GM12878 (cell line): Measurements from ENCODE around the gene NCAPD3. TPM values are rescaled to one million over a fixed set of nuclear protein-coding genes. Genes with fewer than 3 reads are reported as not detected.

Experiments
- ATAC-seq: fragments of 200-7000 bp; cut with Tn5 transposase; 3 replicates; pipeline ENCODE4 v1.9.1; 2020; ENCODE audit warnings: mild to moderate bottlenecking, moderate library complexity
- BruUV-seq: library from RNA; stranded (reverse); fragments of 400-500 nt; replicated peaks from 2 replicates; lab custom pipeline; 2021; lab: Mats Ljungman, UMichigan
- CTCF ChIA-PET: fragments of 300-600 bp; sonication (Branson Sonifier 250); formaldehyde crosslinking; extraction: SDS; loops from one replicate; lab custom pipeline; 2021; ENCODE audit warnings: inconsistent platforms; lab: Yijun Ruan, JAX
- POLR2A ChIA-PET: fragments of 350-600 bp; formaldehyde crosslinking; extraction: SDS; loops from one replicate; lab custom pipeline; 2021; ENCODE audit warnings: inconsistent platforms; lab: Charles Lee
- RAD21 ChIA-PET: fragments of 300-600 bp; sonication (Branson Sonifier 250); formaldehyde crosslinking; loops from one replicate; lab custom pipeline; 2023; ENCODE audit warnings: antibody characterized with exemption; ENCODE audit not compliant: unreplicated experiment; lab: Charles Lee
- SMC1A ChIA-PET: fragments of 300-600 bp; sonication (Branson Sonifier 250); formaldehyde crosslinking; loops from one replicate; lab custom pipeline; 2023; ENCODE audit not compliant: unreplicated experiment, uncharacterized antibody; lab: Charles Lee
- DNase-seq: peaks from one replicate; pipeline ENCODE4 v3.0.0-alpha.2; 2011; ENCODE audit warnings: low read depth, low spot score
- FAIRE-seq: peaks from 3 replicates; lab custom pipeline; 2011; peaks lifted over from hg19 to GRCh38; lab: Jason Lieb, UNC
- H2AFZ ChIP-seq: 2 replicates; pipeline ENCODE4 v1.6.0; 2011; ENCODE audit warnings: low read depth, low read length, control low read depth; ENCODE audit not compliant: control insufficient read depth
- H3K27ac ChIP-seq: 2 replicates; pipeline ENCODE4 v1.5.1; 2011; ENCODE audit warnings: control low read depth; ENCODE audit not compliant: control insufficient read depth, insufficient read depth
- H3K27me3 ChIP-seq, 2 experiments: replicated peaks in 1 of 2; 2 replicates each; pipeline versions ENCODE4 v1.6.0 to v1.6.1; 2011; ENCODE audit warnings: low read length in 1 of 2; ENCODE audit not compliant: control insufficient read depth in 2 of 2, insufficient read depth in 2 of 2
- H3K36me3 ChIP-seq, 2 experiments: 2 replicates each; pipeline ENCODE4 v1.5.1; 2011; ENCODE audit warnings: low read length in 1 of 2; ENCODE audit not compliant: control insufficient read depth in 2 of 2, insufficient read depth in 2 of 2
- H3K4me1 ChIP-seq: 2 replicates; pipeline ENCODE4 v1.6.1; 2011; ENCODE audit warnings: mild to moderate bottlenecking, low read length, moderate library complexity, mixed read lengths; ENCODE audit not compliant: control insufficient read depth, insufficient read depth
- H3K4me2 ChIP-seq: 2 replicates; pipeline ENCODE4 v1.6.0; 2011; ENCODE audit warnings: control low read depth; ENCODE audit not compliant: control insufficient read depth, insufficient read depth
- H3K4me3 ChIP-seq: fragments of 200-600 bp; sonication (generic); 2 replicates; pipeline ENCODE4 v1.5.1; 2016
- H3K79me2 ChIP-seq: 2 replicates; pipeline ENCODE4 v1.6.0; 2011; ENCODE audit warnings: low read length; ENCODE audit not compliant: control insufficient read depth, insufficient read depth
- H3K9ac ChIP-seq: 2 replicates; pipeline ENCODE4 v1.8.0; 2011; ENCODE audit warnings: low read length, control low read depth, mixed read lengths; ENCODE audit not compliant: control insufficient read depth, insufficient read depth
- H3K9me3 ChIP-seq: replicated peaks from 3 replicates; pipeline ENCODE4 v1.5.1; 2011; ENCODE audit warnings: mild to moderate bottlenecking, low read length; ENCODE audit not compliant: control insufficient read depth, insufficient read depth
- H4K20me1 ChIP-seq: 2 replicates; pipeline ENCODE4 v1.6.0; 2011; ENCODE audit not compliant: control insufficient read depth, insufficient read depth
- CBFB ChIP-seq: IDR thresholded peaks from 2 replicates; pipeline ENCODE4 v1.6.1; 2016; ENCODE audit warnings: antibody characterized with exemption, low read depth
- EP300 ChIP-seq, 2 experiments: fragments of 150-350 bp in 1 of 2; IDR thresholded peaks; 2 replicates each; pipeline ENCODE4 v1.6.1; 2011 to 2012; ENCODE audit warnings: low read depth in 2 of 2, low read length in 2 of 2, borderline replicate concordance in 1 of 2, improper control_type of control experiment in 1 of 2, inconsistent platforms in 1 of 2; ENCODE audit not compliant: control insufficient read depth in 1 of 2
- EZH2 ChIP-seq: IDR thresholded peaks from 2 replicates; pipeline ENCODE4 v1.6.1; 2012; ENCODE audit warnings: low read depth, mild to moderate bottlenecking, control low read depth, inconsistent platforms, low read length, borderline replicate concordance; ENCODE audit not compliant: control insufficient read depth
- FOS ChIP-seq: IDR thresholded peaks from 3 replicates; pipeline ENCODE4 v1.6.1; 2011; ENCODE audit warnings: borderline replicate concordance; ENCODE audit not compliant: insufficient read length; ENCODE audit errors: extremely low read depth
- HSF1 ChIP-seq: fragments of 150-350 bp; IDR thresholded peaks from 2 replicates; pipeline ENCODE4 v1.6.1; 2014; ENCODE audit warnings: mild to moderate bottlenecking, low read depth, low read length
- KDM1A ChIP-seq: fragments of 200-600 bp; sonication (generic); IDR thresholded peaks from 2 replicates; pipeline ENCODE4 v1.6.1; 2016; ENCODE audit warnings: borderline replicate concordance
- MYB ChIP-seq: fragments of 150-350 bp; IDR thresholded peaks from 2 replicates; pipeline ENCODE4 v1.6.1; 2014; ENCODE audit warnings: mild to moderate bottlenecking, low read depth, low read length, borderline replicate concordance
- NFYB ChIP-seq: IDR thresholded peaks from 2 replicates; pipeline ENCODE4 v1.6.1; 2011; ENCODE audit warnings: low read depth, mild to moderate bottlenecking, low read length, improper control_type of control experiment, moderate library complexity; ENCODE audit not compliant: insufficient read depth
- POLR2AphosphoS2 ChIP-seq: IDR thresholded peaks from 2 replicates; pipeline ENCODE4 v1.6.1; 2011; ENCODE audit warnings: low read depth, mild to moderate bottlenecking, low read length, improper control_type of control experiment, moderate library complexity
- RBBP5 ChIP-seq: fragments of 200-600 bp; sonication (generic); conservative IDR thresholded peaks from 2 replicates; pipeline ENCODE4 v1.6.1; 2016
- RCOR1 ChIP-seq: conservative IDR thresholded peaks from 2 replicates; pipeline ENCODE4 v1.6.1; 2012; ENCODE audit warnings: low read depth, low read length, improper control_type of control experiment
- SIN3A ChIP-seq: IDR thresholded peaks from 2 replicates; pipeline ENCODE4 v1.6.1; 2012; ENCODE audit warnings: low read depth, low read length, improper control_type of control experiment
- SKIL ChIP-seq: fragments of 450-650 bp; IDR thresholded peaks from 2 replicates; pipeline ENCODE4 v1.6.1; 2017; ENCODE audit warnings: mild to moderate bottlenecking, low read depth, inconsistent platforms; ENCODE audit not compliant: poor library complexity, severe bottlenecking
- SMARCA5 ChIP-seq: fragments of 450-650 bp; IDR thresholded peaks from 2 replicates; pipeline ENCODE4 v1.6.1; 2017; ENCODE audit warnings: mild to moderate bottlenecking
- SP1 ChIP-seq: IDR thresholded peaks from one replicate; pipeline ENCODE4 v1.6.1; 2011; ENCODE audit warnings: low read depth, low read length
- ZSCAN29 ChIP-seq: fragments of 450-650 bp; IDR thresholded peaks from 2 replicates; pipeline ENCODE4 v1.6.1; 2017; ENCODE audit warnings: mild to moderate bottlenecking, moderate library complexity
- ZZZ3 ChIP-seq: IDR thresholded peaks from 2 replicates; pipeline ENCODE4 v1.6.1; 2011; ENCODE audit warnings: low read depth; ENCODE audit not compliant: control insufficient read depth, insufficient read length
- WGBS: methylation state at CpG from one replicate; pipeline ENCODE4 v1.1.6; 2016; ENCODE audit warnings: low lambda C conversion rate; ENCODE audit not compliant: insufficient replicate concordance, insufficient coverage; ENCODE audit errors: missing lambda C conversion rate; 5-methylcytosine and 5-hydroxymethylcytosine counted together
- in situ Hi-C: fragments of 300-500 bp; cut with MboI; formaldehyde crosslinking; loops from 9 replicates; pipeline ENCODE4 v1.14.3; 2018; ENCODE audit warnings: mixed read lengths
- intact Hi-C: fragments of 100-400 bp; cut with micrococcal nuclease; formaldehyde crosslinking; loops from one replicate; pipeline ENCODE4 v1.14.2; 2022; ENCODE audit not compliant: unreplicated experiment
- polyA plus RNA-seq, 11 experiments: library from polyadenylated mRNA; depleted of rRNA in 4 of 11; unstranded in 6 of 11; stranded (reverse) in 5 of 11; fragments of >200 nt; fragmentation: Nextera tagmentation in 4 of 11; fragmentation: Illumina TruSeq in 1 of 11; extraction: Ambion mirVana in 4 of 11; extraction: Trizol in 1 of 11; gene quantifications; 1 replicate in 1 of 11; 2 replicates in 10 of 11; pipeline versions ENCODE4 v1.2.1 to v1.2.3, GENCODE V29; 2011 to 2016; ENCODE audit warnings: inconsistent platforms in 2 of 11, missing spikeins in 2 of 11, low read depth in 1 of 11
- total RNA-seq, 4 experiments: library from RNA; depleted of rRNA in 3 of 4; stranded (reverse); fragments of >200 nt in 3 of 4; fragmentation: Illumina TruSeq in 1 of 4; extraction: Trizol in 1 of 4; gene quantifications; 2 replicates each; pipeline versions ENCODE4 v1.2.1 to v1.2.3, GENCODE V29; 2013 to 2021
- TF ChIP-seq, protein P1 (sequence below): IDR thresholded peaks from 2 replicates; pipeline ENCODE4 v1.6.1; 2012; ENCODE audit warnings: low read length, inconsistent platforms

The NCAPD3 gene
- total and polyA plus RNA-seq, 10 of the 15 experiments (the other 5 are each of a cell fraction or from before 2014, with no cell fraction given) = 14.9 to 58.2 (median 48.2) TPM

GRCh38 chr11:134228625-134229024, 4.9 kb upstream of the NCAPD3 start (continued):
- TF ChIP-seq HSF1 = no peak
- TF ChIP-seq, all 136 proteins: peak for 24

DNA sequence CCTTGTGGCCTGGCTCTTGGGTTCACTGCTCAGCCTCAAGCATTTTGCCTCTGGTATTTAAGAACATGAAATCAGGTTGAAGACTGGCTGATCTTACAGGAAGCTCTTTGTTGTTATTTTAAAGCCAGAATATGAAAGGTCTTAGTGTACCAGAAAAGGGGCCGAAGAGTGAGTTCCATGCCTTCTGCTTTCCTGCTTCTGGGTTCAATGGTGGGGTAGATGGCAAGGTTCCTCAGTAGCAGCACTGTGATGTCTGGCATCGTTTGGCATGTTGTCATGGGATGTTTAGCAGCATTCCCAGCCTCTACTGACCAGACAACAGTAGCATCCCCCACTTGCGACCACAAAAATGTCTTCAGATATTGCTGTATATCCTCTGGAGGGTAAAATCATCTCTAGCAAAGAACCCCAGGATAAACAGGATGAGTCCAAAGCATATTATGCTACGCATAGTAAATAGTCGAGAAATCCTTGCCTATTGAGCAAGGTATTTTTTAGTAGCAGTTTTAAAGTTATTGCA, 3.1 kb upstream of the NCAPD3 start:
- in situ Hi-C loops = no loop called here
- no peak overlapping the region; the same call in 1 of the 2 replicates for H3K4me2 ChIP-seq
- CTCF ChIA-PET = interaction anchor here (0.6 to 1.2 kb wide), 3 partner anchors 16 to 176 kb away, joined by 3 to 5 read pairs (median 3); no protein-coding TSS in a partner anchor
- TF ChIP-seq KDM1A = no peak
- TF ChIP-seq SMARCA5 = no peak
- no peak for TF ChIP-seq FOS
- no peak for TF ChIP-seq SIN3A
- no peak for TF ChIP-seq EP300 (IDR thresholded peaks at IDR 0.05; ENCODE audit: borderline replicate concordance in 1 of 2, control insufficient read depth in 1 of 2, low read depth in 2 of 2, low read length in 2 of 2)
- TF ChIP-seq, protein P1, sequence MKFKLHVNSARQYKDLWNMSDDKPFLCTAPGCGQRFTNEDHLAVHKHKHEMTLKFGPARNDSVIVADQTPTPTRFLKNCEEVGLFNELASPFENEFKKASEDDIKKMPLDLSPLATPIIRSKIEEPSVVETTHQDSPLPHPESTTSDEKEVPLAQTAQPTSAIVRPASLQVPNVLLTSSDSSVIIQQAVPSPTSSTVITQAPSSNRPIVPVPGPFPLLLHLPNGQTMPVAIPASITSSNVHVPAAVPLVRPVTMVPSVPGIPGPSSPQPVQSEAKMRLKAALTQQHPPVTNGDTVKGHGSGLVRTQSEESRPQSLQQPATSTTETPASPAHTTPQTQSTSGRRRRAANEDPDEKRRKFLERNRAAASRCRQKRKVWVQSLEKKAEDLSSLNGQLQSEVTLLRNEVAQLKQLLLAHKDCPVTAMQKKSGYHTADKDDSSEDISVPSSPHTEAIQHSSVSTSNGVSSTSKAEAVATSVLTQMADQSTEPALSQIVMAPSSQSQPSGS = no peak
- TF ChIP-seq POLR2AphosphoS2 = no peak
- no peak for TF ChIP-seq SKIL
- no peak for TF ChIP-seq NFYB
- no peak for TF ChIP-seq RBBP5
- no peak for TF ChIP-seq CBFB
- TF ChIP-seq EZH2 = no peak
- no peak for TF ChIP-seq ZZZ3
- TF ChIP-seq MYB = no peak
- no peak for TF ChIP-seq ZSCAN29
- no peak for TF ChIP-seq SP1
- TF ChIP-seq RCOR1 = no peak

More for the DNA sequence above, 3.1 kb upstream of the NCAPD3 start:
- ChIA-PET POLR2A (no interaction called here), RAD21 (interaction anchor here (1.3 kb wide), 1 partner anchor 15 kb away, joined by 3 read pairs; no protein-coding TSS in a partner anchor), SMC1A (no interaction called here)
- intact Hi-C loops = no loop called here
- FAIRE-seq (no peak), ATAC-seq (no peak), DNase-seq (no peak)
- peaks cover 22% of the 10 kb centered on the region for H3K79me2 ChIP-seq
- H3K27ac ChIP-seq = no peak overlapping the region
- no TSS peak for BruUV-seq
- no peaks in the 10 kb centered on the region for H3K9me3 ChIP-seq
- H3K27me3 ChIP-seq = no peaks in the 10 kb centered on the region
- H3K4me3 ChIP-seq = no peak overlapping the region
- no peak overlapping the region for H2AFZ ChIP-seq
- 83% methylated on average over 5 of the region's 5 CpGs for WGBS
- H3K4me1 ChIP-seq = peaks cover 34% of the 10 kb centered on the region
- H4K20me1 ChIP-seq = peaks cover 17% of the 10 kb centered on the region; the same call in 1 of the 2 replicates
- no peak overlapping the region for H3K9ac ChIP-seq
- no peaks in the 10 kb centered on the region for H3K36me3 ChIP-seq
